22Rv1 (cell line): ENCODE results near the gene APOBEC3F.
"Not testable (repeated sequence)": the region's sequence is repeated elsewhere in the genome, so short reads cannot be mapped to it uniquely, and the experiment has no call there.

Experiments
- H3K27ac ChIP-seq: fragments of 450-650 bp; 2 replicates; pipeline ENCODE4 v1.5.1; 2017
- ZFX ChIP-seq: fragments of 450-650 bp; IDR thresholded peaks from 2 replicates; pipeline ENCODE4 v1.6.1; 2017; ENCODE audit warnings: antibody characterized with exemption, borderline replicate concordance
- TF ChIP-seq, protein P1 (sequence below): fragments of 450-650 bp; IDR thresholded peaks from 2 replicates; pipeline ENCODE4 v1.5.1; 2017; ENCODE audit warnings: mild to moderate bottlenecking

The APOBEC3F gene

DNA sequence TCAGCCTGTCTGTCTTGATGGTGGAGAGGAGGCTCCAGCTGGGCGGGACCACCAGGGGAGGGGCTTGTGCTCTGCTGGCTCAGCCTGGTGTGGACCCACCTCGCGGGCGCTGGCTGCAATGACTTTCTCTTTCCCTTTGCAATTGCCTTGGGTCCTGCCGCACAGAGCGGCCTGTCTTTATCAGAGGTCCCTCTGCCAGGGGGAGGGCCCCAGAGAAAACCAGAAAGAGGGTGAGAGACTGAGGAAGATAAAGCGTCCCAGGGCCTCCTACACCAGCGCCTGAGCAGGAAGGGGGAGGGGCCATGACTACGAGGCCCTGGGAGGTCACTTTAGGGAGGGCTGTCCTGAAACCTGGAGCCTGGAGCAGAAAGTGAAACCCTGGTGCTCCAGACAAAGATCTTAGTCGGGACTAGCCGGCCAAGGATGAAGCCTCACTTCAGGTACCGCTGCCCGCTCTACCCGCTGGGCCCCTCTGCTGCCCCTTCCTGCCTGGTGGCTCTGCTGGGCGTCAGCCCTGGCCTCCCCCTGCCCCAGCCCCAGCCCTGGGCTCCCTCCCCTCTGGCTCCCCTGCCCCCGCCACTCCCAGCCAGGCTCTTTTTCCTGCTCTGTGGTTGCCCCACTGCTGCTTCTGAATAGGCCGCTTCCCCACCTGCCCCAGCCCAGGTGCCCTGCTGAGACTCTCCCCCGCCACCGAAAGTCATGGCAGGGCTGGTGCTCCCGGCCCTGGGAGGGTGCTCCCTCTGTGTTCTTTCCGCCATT, at the start of gene APOBEC3F:
Gene APOBEC3F (plus strand): TSS at position 327 of the 759 bp plus-strand sequence. CDS start 97 bp downstream, at position 424.
- peak within 1 kb of the TSS; percentile 76 for H3K27ac ChIP-seq

DNA sequence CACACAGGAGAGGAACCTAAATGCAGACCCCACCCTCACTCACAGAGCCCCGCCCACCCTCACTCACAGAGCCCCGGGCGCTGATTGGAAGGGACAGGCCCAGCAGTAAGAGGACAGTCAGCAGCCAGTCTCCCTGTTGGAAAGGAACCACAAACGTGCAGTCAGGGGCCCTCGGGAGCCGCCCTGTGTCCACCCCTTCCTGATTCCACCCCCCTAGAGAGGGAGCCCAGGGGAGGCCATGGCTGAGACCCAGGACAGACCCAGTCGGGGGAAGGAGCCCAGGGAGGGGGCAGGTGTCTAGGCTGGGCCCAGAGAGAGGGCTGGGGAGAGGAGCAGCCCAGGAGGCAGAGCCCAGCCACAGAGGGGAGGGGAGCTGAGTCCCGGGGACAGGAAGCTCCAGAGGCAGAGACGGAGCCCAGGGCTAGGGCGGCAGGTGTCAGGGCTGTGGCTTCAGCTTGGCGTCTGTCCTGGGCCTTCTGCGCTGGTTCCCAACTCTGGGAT, 47.7 kb upstream of the APOBEC3F start:
- not testable (repeated sequence) for H3K27ac ChIP-seq

DNA sequence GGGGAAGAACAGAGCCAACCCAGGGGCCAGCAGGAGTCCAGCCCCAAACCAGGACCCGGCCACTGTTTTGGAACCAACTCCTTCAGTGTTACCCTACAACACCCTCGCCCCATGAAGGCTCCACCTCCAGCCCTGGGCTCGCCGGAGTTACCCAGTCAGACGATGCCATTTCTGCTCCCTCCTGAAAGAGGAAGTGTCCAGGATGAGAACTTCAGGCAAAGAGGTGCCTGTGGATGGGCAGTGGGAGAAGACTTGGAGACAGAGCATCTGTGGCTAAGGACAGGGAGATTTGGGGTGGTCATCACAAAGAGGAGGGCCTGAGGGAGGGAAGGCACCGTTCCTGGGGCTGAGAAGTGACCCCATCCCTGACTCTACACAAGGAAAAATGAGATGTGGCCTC, 44.6 kb upstream of the APOBEC3F start:
- H3K27ac ChIP-seq = no peak overlapping the region
- TF ChIP-seq ZFX = no peak
- TF ChIP-seq, protein P1, sequence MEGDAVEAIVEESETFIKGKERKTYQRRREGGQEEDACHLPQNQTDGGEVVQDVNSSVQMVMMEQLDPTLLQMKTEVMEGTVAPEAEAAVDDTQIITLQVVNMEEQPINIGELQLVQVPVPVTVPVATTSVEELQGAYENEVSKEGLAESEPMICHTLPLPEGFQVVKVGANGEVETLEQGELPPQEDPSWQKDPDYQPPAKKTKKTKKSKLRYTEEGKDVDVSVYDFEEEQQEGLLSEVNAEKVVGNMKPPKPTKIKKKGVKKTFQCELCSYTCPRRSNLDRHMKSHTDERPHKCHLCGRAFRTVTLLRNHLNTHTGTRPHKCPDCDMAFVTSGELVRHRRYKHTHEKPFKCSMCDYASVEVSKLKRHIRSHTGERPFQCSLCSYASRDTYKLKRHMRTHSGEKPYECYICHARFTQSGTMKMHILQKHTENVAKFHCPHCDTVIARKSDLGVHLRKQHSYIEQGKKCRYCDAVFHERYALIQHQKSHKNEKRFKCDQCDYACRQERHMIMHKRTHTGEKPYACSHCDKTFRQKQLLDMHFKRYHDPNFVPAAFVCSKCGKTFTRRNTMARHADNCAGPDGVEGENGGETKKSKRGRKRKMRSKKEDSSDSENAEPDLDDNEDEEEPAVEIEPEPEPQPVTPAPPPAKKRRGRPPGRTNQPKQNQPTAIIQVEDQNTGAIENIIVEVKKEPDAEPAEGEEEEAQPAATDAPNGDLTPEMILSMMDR = no peak

DNA sequence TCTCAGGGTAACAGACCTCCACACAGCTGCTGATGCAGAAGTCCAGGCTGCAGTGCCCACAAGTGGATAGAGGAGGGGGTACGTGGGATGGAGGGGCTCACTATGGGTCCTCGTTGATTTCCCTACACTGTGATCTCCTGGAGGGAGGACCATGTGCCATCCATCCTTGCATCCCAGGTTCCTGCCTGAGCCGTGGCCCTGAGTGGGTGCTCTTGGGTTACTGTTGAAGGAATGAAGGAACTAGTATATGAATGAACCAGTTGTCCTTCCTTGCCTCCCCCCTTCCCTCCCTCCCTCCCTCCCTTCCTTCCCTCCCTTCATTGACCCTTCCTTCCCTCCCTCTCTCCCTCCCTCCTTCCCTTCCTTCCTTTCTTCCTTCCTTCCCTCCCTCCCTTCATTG, 43.1 kb upstream of the APOBEC3F start:
- TF ChIP-seq, protein P1 = no peak
- TF ChIP-seq ZFX = no peak
- no peak overlapping the region for H3K27ac ChIP-seq

DNA sequence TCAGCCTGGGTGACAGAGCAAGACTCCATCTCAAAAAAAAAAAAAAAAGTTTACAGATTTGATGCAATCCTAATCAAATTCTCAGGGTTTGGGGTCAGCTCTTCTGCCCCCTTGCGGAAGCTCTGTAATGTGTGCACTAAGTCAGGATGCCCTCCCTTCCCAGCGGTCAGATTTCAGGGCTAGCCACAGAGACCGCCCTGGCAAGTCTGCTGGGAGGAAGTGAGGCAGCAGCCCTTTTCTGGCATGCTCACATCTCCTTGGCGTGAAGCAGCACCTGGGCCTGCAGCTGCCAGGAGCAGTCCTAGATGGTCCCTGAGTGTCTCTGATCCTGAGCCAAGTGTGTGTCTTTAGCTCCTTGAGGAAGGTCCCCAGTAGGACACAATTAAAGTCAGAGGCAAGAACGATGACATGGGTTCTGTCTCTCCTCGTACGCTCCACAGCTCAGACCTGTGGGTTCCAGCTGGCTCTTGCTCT, 37.5 kb upstream of the APOBEC3F start:
- TF ChIP-seq ZFX = no peak
- TF ChIP-seq, protein P1 = peak; percentile 85
- H3K27ac ChIP-seq = no peak overlapping the region

DNA sequence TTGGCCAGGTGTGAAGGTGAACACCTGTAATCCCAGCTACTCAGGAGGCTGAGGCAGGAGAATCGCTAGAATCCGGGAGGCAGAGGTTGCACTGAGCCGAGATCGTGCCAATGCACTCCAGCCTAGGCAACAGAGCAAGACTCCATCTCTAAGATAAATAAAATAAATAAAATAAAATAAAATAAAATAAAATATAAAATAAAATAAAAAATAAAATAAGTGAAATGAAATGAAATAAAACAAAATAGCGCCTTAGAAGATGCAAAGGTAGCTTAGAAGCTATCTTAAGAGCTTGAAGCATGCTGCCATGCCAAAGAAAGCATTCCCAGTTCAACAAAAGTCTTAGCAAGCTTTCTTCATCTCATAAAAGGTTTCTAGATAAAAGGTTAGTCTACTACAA, 33.5 kb upstream of the APOBEC3F start:
- TF ChIP-seq, protein P1 = no peak
- no peak for TF ChIP-seq ZFX
- H3K27ac ChIP-seq = no peak overlapping the region

DNA sequence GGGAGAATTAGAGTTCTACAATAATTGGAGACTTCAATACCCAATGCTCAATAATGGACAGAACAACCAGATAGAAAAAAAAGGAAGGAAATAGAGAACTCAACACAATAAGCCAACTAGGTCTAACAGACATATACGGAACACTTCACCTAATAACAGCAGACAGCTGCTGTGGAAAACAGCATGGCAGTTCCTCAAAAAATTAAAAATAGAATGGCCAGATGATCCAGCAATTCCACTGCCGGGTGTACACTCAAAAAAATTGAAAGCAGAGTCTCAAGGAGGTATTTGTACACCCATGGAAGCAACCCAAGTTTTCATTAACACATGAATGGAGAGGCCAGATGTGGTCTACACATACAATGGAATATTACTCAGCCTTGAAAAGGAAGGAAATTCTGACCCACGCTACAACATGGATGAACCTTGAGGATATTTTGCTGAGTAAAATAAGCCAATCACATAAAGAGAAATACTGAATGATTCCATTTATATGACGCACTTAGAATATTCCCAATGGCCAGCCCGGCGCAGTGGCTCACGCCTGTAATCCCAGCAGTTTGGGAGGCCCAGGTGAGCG, 32.3 kb upstream of the APOBEC3F start:
- H3K27ac ChIP-seq = not testable (repeated sequence)

DNA sequence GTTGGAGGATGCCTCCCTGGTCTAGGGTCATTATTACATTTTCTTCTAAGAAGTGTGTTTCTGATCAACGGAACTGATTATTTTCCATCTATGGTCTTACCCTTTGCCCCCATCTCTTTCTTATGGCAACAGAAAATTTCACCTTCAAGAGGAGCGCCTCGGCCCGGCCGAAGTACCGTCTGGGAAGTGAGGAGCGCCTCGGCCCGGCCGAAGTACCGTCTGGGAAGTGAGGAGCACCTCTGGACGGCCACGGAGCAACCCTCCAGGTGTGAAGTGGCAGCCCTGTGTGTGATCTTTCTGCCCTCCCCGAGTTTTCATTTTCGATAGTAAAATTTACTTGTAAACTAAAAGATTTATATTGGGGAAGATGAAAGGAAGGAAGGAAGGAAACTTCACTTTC, 29.7 kb upstream of the APOBEC3F start:
- TF ChIP-seq, protein P1 = no peak
- no peak for TF ChIP-seq ZFX

More for the DNA sequence above, 29.7 kb upstream of the APOBEC3F start:
- H3K27ac ChIP-seq = no peak overlapping the region
